Ovary (tissue), 9 donors: ENCODE data around the gene KCTD11. TPM values are rescaled to one million over a fixed set of nuclear protein-coding genes. Genes with fewer than 3 reads are reported as not detected.

Source experiments
- DNase-seq, 5 donors: peaks; one replicate each; pipeline ENCODE4 v3.0.0-alpha.2; 2019 to 2020
- H3K27ac ChIP-seq, 2 donors: fragments of 200-600 bp; one replicate each; pipeline versions ENCODE4 v1.5.1 to v1.8.0; 2019 to 2022
- H3K27me3 ChIP-seq: fragments of 200-600 bp; one replicate; pipeline ENCODE4 v1.8.0; 2022
- H3K36me3 ChIP-seq: fragments of 200-600 bp; sonication (generic); one replicate; pipeline ENCODE4 v1.5.1; 2019
- H3K4me1 ChIP-seq: one replicate; pipeline ENCODE4 v1.8.1; 2013; ENCODE audit warnings: mild to moderate bottlenecking, moderate library complexity; ENCODE audit not compliant: insufficient read depth
- H3K4me3 ChIP-seq: fragments of 200-600 bp; sonication (generic); one replicate; pipeline ENCODE4 v1.5.1; 2017
- H3K9me3 ChIP-seq, 2 donors: fragments of 200-600 bp in 1 of 2; sonication (generic) in 1 of 2; one replicate each; pipeline versions ENCODE4 v1.5.1 to v1.8.1; 2013 to 2019; ENCODE audit warnings: mild to moderate bottlenecking in 1 of 2, moderate library complexity in 1 of 2
- EP300 ChIP-seq: sonication (generic); formaldehyde crosslinking; IDR thresholded peaks from one replicate; pipeline ENCODE4 v1.6.1; 2017; ENCODE audit warnings: antibody characterized with exemption
- POLR2A ChIP-seq: fragments of 450-650 bp; IDR thresholded peaks from one replicate; pipeline ENCODE4 v1.6.1; 2017; ENCODE audit warnings: antibody characterized with exemption, mild to moderate bottlenecking, moderate library complexity
- WGBS, 3 donors: extraction: QIAGEN DNeasy Blood & Tissue Kit in 1 of 3; methylation state at CpG; one replicate each; pipeline versions ENCODE4 v1.1.5 to v1.1.7; 2013 to 2017; 5-methylcytosine and 5-hydroxymethylcytosine counted together
- intact Hi-C, 4 donors: fragments of 100-400 bp; cut with DNase I; formaldehyde crosslinking; loops; one replicate each; pipeline versions ENCODE4 v1.11.0 to v1.15.1; 2022 to 2023
- polyA plus RNA-seq, 2 donors: library from polyadenylated mRNA; stranded (reverse); fragments of 200-250 nt in 1 of 2; fragments of 350-450 nt in 1 of 2; fragmentation: Illumina TruSeq in 1 of 2; extraction: RNeasy Lipid Tissue Mini Kit (QIAGEN cat#74804) in 1 of 2; gene quantifications; one replicate each; pipeline ENCODE4 v1.2.3, GENCODE V29; 2013 to 2014
- total RNA-seq, 7 donors: library from RNA; depleted of rRNA in 2 of 7; stranded (reverse); fragments of >200 nt in 2 of 7; fragmentation: NEBNext Ultra II Directional in 3 of 7; extraction: Animal tissue kit (Norgen Biotek cat#: 25700) in 3 of 7; gene quantifications; one replicate each; pipeline versions ENCODE4 v1.1.0 to v1.2.4, GENCODE V29; 2016 to 2023
- TF ChIP-seq, protein P1 (sequence below), 3 donors: fragments of 450-650 bp in 2 of 3; fragments of 200-600 bp in 1 of 3; IDR thresholded peaks; one replicate each; pipeline versions ENCODE4 v1.5.1 to v1.8.0; 2016 to 2022; ENCODE audit warnings: antibody characterized with exemption in 3 of 3, mild to moderate bottlenecking in 1 of 3
- donor health status: DM: no; HTN: no; CAD: no; lungs with moderate emphysema.
- donor health status: DM: no; HTN: no; CAD: no.
- donor health status: Bipolar disorder and iron deficiency.
- donor health status: DM: yes; HTN: yes; CAD: no.
- donor health status: DM: no; HTN: no; CAD: no.
- donor health status: DM: yes; HTN: yes; CAD: no.

The KCTD11 gene
- total and polyA plus RNA-seq, 9 donors: 5.1 to 12.9 (median 10.5) TPM

DNA sequence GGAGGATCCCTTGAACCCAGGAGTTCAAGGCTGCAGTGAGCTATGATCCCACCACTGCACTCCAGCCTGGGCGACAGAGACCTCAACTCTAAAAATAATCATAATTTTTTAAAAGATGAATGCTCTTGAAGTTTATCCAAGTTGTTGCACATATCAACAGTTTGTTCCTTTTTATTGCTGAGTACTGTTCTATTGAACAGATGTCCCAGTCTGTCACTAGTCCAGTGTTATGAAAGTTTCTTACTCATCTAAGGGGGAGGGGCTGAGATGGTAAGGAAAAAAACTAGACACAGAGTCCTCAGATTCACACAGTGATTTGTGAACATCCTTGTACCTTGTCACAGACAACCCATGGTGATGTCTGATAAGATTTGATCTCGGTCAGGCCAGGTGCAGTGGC, 11.8 kb upstream of the KCTD11 start:
- Histone ChIP-seq H3K4me3 (no peak overlapping the region), H3K36me3 (no peaks in the 10 kb centered on the region), H3K27ac (no peak overlapping the region), H3K27me3 (no peaks in the 10 kb centered on the region), H3K4me1 (no peaks in the 10 kb centered on the region), H3K9me3 (no peaks in the 10 kb centered on the region)
- intact Hi-C loops: no loop called here
- 42 to 64% (median 54%) methylated on average over 2 of the region's 2 CpGs for WGBS, 3 donors
- TF ChIP-seq, protein P1, sequence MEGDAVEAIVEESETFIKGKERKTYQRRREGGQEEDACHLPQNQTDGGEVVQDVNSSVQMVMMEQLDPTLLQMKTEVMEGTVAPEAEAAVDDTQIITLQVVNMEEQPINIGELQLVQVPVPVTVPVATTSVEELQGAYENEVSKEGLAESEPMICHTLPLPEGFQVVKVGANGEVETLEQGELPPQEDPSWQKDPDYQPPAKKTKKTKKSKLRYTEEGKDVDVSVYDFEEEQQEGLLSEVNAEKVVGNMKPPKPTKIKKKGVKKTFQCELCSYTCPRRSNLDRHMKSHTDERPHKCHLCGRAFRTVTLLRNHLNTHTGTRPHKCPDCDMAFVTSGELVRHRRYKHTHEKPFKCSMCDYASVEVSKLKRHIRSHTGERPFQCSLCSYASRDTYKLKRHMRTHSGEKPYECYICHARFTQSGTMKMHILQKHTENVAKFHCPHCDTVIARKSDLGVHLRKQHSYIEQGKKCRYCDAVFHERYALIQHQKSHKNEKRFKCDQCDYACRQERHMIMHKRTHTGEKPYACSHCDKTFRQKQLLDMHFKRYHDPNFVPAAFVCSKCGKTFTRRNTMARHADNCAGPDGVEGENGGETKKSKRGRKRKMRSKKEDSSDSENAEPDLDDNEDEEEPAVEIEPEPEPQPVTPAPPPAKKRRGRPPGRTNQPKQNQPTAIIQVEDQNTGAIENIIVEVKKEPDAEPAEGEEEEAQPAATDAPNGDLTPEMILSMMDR (IDR thresholded peaks at IDR 0.05): no peak
- no peak for TF ChIP-seq EP300
- TF ChIP-seq POLR2A: no peak
- no peak for DNase-seq

DNA sequence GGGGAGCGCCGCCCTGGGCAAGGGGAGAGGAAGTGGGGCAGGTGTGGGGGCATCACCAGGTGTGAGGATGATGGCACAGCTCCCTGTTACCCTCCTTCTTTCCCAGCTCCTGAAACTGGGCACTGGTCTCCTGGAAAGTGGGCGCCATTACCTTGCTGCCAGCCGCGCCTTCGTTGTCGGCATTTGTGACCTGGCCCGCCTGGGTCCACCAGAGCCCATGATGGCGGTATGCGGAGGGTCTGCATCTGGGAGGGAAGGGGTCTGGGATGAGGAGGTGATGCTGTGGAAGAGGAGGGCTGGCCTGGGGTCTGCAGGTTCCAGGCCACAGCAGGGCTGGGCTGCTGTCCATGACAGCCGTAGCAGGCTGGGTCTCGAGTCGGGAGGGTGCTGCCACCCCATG, 10.1 kb upstream of the KCTD11 start:
- H3K4me3 ChIP-seq: no peak overlapping the region
- no peaks in the 10 kb centered on the region for H3K4me1 ChIP-seq
- no peak overlapping the region for H3K27ac ChIP-seq
- no peaks in the 10 kb centered on the region for H3K9me3 ChIP-seq
- 85 to 90% (median 85%) methylated on average over 13 of the region's 13 CpGs for WGBS, 3 donors
- intact Hi-C loops: no loop called here
- DNase-seq: peak in 1 of 5 donors; percentile 10
- TF ChIP-seq, protein P1 (IDR thresholded peaks at IDR 0.05): no peak
- no peak for TF ChIP-seq EP300
- TF ChIP-seq POLR2A: no peak
- H3K27me3 ChIP-seq: no peaks in the 10 kb centered on the region
- H3K36me3 ChIP-seq: no peaks in the 10 kb centered on the region

DNA sequence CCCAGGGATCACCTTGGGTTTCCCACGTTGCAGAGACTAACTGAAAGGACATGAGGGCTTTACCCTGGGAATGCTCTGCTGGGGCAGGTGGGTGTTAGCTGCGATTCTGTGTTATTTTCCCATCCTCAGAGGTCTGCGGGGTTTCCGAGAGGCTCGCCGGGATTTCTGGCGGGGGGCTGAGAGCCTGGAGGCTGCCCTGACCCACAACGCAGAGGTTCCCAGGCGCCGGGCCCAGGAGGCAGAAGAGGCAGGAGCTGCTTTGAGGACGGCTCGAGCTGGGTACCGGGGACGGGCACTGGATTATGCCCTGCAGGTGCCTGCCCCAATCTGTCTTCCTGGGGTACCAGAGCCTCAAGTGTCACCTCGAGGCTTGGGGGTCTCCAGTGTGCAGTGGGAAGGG, 8.7 kb upstream of the KCTD11 start:
- no peak overlapping the region for H3K4me3 ChIP-seq
- TF ChIP-seq, protein P1 (IDR thresholded peaks at IDR 0.05): no peak
- no peak for TF ChIP-seq EP300
- no peak for TF ChIP-seq POLR2A
- intact Hi-C loops: no loop called here
- H3K4me1 ChIP-seq: peaks cover 5% of the 10 kb centered on the region
- H3K27me3 ChIP-seq: no peaks in the 10 kb centered on the region
- no peak overlapping the region for H3K27ac ChIP-seq
- DNase-seq: peak in 1 of 5 donors; percentile 17
- no peaks in the 10 kb centered on the region for H3K36me3 ChIP-seq
- H3K9me3 ChIP-seq: no peaks in the 10 kb centered on the region
- WGBS, 3 donors: 50 to 63% (median 58%) methylated on average over 15 of the region's 15 CpGs

DNA sequence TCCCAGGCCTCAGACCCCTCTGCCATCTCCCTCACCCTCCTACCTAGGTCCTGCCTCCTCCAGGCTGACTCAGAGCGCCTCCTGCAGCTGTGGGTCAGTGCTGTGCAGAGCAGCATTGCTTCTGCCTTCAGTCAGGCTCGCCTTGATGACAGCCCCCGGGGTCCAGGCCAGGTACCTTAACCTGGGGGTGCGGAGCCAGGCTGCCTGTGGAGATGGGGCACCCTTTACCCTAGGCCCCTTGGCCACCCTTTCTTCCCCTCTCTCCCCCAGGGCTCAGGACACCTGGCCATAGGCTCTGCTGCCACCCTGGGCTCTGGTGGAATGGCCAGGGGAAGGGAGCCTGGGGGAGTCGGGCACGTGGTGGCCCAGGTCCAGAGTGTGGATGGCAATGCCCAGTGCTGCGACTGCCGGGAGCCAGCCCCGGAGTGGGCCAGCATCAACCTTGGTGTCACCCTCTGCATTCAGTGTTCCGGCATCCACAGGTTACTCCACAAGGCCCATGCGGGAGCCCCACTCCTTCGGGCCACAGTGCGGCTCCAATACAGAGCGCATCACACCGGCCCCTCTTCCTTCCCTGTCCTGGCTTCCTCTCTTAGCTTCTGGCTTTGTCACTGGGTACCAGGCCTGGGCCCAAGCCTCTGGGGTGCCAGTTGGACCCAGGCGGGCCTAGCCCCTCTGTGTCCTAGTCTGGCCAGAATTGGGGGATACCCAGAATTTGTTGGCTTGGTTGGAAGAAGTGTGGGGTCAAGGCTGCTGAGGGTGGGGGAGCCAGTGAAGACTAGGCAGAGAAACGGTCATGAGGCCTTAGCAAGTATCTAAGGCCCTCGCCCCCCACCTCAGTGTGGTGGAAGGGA, 5.0 kb upstream of the KCTD11 start:
- no peak for TF ChIP-seq EP300
- TF ChIP-seq, protein P1 (IDR thresholded peaks at IDR 0.05): no peak
- TF ChIP-seq POLR2A: no peak
- peaks cover 13% of the 10 kb centered on the region for H3K4me1 ChIP-seq
- no peaks in the 10 kb centered on the region for H3K27me3 ChIP-seq
- WGBS, 3 donors: 49 to 58% (median 52%) methylated on average over 18 of the region's 18 CpGs
- H3K4me3 ChIP-seq: no peak overlapping the region
- no peaks in the 10 kb centered on the region for H3K9me3 ChIP-seq
- DNase-seq: peak in 1 of 5 donors; percentile 46
- H3K27ac ChIP-seq: no peak overlapping the region
- intact Hi-C loops: loop anchor here in 2 of 4 donors (5.0 kb wide), 2 partner anchors 60 to 65 kb away; partner anchors contain the start of genes NLGN2 (in 1 of the 2) and SLC2A4 (in 1 of the 2)
- no peaks in the 10 kb centered on the region for H3K36me3 ChIP-seq
